NCI-H1694 (cell line): ENCODE results near the gene NPIPA1.
"Not testable (repeated sequence)": the region's sequence is repeated elsewhere in the genome, so short reads cannot be mapped to it uniquely, and the experiment has no call there.

ENCODE experiments used
- DNase-seq: peaks from one replicate; lab custom pipeline; 2025; lab: John Stamatoyannopoulos, UW

Gene NPIPA1

DNA sequence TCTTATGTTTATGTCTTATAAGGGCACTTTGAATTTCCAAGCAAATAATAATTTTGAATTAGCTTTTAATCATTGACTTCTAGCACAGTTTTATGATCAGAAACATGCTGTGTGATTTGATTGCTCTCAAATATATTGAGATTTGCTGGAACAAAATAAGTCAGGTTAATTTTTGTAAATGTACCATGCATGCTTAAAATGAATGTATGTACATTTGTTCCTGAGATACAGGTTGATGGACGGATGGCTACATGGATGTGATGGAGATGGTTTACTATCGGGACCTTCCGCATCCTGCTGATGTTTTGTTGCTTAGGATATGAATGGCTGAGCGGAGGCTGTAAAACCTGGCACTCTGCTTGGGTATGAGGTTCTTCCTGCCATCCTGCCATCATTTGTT lies at the start of gene NPIPA1:
Gene NPIPA1 (plus strand): TSS at position 301 of the 400 bp plus-strand sequence. CDS start 0 bp downstream, at position 301.
- not testable (repeated sequence) for DNase-seq

DNA sequence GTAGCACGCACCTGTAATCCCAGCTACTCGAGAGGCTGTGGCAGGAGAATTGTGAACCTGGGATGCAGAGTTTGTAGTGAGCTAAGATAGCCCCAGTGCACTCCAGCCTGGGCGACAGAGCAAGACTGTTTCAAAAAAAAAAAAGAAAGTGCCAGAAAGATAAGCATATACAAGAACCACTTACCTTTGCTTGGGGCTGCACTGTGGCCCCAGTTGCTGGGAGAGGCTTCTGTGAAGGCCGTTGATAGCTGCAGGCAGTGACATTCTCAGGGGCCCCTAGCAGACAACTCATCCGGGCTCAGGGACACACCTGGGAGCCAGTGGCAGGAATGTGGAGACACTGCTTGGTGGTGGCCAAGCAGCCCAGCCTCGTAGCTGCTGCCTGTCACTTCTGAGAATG lies 45.1 kb upstream of the NPIPA1 start:
- DNase-seq: not testable (repeated sequence)

DNA sequence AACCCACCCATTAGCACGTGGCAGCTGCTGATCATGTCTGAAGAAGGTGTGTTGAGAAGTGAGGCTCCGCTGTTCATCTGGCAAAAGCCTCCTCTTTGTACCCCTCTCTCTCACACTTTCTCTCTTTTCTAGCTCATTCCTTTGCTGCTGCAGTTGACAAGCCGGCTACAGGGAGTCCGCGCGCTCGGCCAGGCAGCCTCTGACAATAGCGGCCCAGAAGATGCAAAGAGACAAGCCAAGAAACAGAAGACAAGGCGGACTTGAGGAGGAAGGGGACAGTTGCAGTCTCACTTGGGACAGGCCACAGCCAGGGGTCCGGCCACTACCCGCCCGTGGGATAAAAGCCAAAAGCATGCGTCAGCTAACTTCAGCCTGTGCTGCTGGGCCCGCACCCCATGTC lies 41.9 kb upstream of the NPIPA1 start:
- DNase-seq: not testable (repeated sequence)

DNA sequence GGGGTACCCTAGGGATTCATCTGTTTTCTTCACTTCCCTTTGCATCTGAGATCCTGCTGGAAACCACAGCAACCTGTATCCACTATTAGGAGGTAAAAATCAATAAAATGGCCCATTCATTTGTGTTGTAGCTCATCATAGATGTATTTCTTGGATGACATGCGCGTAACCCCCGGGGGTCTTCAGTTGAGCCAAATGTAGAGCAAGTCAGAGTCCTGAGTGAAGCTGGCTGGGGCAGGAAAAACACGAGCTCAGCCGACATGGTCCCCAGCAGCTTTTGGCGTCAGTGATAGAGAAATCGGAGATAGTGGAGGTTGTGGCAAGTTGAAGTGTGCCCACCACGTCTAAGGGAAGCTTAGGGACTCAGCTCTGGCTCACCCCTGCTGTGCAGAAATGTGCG lies 41.2 kb upstream of the NPIPA1 start:
- DNase-seq: not testable (repeated sequence)

DNA sequence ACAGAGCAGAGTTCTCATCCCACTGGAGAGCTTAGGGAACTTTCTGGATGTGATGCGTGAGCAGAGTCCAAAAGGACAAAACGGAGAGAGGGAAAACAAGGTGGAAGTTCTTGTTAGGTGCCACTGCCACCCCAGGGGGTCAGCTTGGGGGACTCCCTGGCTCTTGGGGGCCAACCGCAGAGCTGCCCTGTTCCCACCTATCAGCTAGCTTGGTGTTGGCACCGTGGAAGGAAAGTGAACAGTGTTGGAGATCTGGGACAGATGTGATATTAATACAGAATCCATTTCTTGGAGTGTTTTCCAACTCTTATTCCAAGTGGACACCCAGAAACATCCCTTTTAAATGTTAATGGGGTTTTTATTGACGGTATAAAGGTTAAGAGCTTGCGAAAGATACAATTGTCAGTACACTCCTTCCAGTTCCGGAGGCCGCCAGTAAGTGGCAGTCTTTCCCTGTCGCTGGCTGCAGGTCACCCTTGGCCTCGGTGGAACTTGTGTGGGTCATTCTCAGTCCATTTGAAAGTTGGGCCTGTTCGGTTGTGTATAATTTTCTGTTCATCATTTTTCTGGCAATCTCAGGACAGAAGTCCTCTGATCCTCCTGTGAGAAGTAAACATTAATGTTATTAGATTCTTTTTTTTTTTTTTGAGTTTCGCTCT lies 40.1 kb upstream of the NPIPA1 start:
- not testable (repeated sequence) for DNase-seq

DNA sequence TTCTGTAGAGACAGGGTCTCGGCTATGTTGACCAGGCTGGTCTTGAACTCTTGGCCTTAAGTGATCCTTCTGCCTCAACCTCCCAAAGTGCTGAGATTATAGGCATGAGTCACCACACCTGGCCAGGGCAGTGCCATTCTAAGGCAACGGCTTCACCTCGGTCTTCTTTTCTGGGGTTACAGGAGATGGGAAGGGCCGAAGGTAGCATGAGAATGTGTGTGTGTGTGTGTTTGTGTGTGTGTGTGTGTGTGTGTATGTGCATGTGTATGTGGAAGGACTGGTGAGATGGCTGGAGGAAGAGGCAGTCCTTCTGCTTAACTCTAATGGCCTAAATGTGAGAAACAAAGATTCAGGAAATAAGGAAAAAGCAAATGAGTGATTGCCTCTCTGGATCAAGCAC lies 39.1 kb upstream of the NPIPA1 start:
- DNase-seq: not testable (repeated sequence)

DNA sequence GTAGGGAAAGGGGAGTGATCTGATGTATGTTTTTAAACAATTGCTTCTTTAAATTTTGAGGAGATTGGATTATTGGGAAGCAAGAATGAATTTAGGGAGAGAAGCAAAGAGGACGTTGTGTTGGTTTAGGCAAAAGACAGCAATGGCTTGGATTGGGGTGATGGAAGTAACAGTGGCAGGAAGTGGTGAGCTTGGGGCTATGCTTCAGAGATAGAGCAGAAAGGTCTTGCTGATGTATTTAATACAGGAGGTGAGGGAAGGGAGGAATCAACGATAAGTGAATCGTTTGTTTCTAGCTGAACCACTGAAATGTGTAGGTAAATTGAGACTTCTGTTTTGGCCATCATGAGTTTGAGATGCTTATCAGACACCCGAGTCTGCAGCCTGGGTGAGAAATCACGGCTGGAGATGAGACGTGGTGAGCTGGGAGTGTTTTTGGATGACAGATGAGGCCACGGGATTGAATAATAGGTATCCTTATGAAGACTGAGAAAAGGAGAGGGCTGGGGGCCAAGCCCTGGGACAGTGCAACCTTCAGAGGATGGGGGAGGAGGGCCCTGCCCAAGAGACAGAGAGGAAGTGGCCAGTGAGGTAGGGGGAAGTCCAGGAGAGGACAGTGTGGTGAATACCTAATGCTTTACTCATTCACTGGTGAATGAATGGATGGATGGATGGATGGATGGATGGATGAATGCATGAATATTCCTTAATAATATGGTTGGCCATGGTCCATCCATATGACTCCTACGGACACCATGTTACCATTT lies 33.9 kb upstream of the NPIPA1 start:
- DNase-seq: not testable (repeated sequence)

DNA sequence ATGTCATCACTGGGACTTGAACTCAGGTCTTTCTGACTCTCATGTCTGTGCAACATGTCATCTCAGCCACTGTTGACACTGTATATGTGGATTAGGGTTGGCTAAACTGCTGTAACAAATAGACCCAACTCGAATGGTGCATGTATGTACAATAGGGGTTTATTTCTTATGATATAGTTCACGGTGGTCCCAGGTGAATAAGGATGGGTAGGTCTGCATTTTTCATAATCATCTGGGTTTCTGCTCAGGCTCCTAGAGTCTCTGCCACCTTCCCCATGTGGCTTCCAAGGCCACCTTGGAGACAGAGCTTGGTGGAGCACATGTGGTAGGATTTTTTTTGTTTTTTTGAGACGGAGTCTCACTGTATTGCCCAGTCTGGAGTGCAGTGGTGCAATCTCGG lies 27.5 kb upstream of the NPIPA1 start:
- DNase-seq: not testable (repeated sequence)

DNA sequence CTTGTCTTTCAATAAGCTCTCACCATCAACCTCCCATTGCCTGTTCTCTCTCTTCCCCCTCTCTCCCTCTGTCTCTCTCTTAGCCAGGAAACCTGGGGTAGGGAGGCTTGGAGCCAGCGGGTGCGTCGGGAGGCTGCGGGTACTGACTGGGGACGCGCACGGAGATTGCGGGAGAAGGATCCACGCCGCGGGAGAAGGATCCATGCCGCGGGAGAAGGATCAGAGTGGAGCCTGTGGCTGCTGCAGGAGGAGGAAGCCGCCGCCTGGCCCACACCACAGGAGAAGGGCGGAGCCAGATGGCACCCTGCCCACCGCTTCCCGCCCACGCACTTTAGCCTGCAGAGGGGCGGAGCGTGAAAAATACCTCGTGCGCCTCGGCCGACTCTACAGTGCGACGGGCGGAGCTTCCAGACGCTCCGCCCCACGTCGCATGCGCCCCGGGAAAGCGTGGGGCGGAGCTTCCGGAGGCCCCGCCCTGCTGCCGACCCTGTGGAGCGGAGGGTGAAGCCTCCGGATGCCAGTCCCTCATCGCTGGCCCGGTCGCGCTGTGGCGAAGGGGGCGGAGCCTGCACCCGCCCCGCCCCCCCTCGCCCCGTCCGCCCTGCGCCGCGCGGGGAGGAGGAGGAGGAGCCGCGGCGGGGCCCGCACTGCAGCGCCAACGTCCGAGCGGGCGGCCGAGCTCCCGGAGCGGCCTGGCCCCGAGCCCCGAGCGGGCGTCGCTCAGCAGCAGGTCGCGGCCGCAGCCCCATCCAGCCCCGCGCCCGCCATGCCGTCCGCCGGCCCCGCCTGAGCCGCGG lies 26.2 kb upstream of the NPIPA1 start:
- not testable (repeated sequence) for DNase-seq

DNA sequence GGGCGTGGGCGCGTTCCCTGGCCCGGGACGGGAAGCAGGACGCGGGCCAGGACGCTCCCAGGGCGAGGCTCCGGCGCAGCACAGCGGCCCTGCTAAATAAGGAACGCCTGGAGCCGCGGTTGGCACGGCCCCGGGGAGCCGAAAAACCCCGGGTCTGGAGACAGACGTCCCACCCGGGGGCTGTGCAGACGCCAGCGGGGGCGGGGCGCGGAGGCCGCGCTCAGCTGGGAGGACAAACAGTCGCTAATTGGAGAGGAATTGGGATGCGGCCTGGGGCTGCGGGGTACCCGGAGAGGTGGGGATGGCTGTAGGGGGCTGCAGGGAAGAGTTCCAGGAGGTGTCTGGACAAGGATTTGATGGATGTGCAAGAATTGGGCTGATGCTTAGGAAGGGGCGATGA lies 25.3 kb upstream of the NPIPA1 start:
- DNase-seq: not testable (repeated sequence)

DNA sequence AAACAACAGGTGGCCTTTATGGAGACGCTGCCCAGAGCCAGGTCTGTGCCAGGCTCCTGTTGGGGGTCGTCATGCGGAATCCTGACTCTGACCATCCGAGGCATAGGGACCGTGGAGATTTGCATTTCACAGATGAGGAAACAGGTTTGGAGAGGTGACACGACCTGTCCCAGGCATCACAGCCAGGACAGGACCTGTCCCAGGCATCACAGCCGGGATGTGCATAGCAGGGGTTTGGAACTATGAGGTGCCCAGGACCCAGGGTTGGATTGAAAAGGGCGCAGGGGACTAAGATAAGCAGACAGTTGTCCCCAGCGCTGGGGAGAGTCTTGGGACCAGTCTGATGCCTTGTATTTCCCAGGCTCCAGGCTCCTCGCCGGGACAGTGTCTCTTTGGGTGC lies 24.7 kb upstream of the NPIPA1 start:
- not testable (repeated sequence) for DNase-seq

DNA sequence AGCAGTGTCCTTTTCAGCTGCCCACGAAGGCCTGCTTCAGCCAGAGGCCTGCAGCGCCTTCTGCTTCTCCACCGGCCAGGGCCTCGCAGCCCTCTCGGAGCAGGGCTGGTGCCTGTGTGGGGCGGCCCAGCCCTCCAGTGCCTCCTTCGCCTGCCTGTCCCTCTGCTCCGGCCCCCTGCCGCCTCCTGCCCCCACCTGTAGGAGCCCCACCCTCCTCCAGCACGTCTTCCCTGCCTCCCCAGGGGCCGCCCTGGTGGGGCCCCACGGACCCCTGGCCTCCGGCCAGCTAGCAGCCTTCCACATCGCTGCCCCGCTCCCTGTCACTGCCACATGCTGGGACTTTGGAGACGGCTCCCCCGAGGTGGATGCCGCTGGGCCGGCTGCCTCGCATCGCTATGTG lies 18.7 kb upstream of the NPIPA1 start:
- not testable (repeated sequence) for DNase-seq

DNA sequence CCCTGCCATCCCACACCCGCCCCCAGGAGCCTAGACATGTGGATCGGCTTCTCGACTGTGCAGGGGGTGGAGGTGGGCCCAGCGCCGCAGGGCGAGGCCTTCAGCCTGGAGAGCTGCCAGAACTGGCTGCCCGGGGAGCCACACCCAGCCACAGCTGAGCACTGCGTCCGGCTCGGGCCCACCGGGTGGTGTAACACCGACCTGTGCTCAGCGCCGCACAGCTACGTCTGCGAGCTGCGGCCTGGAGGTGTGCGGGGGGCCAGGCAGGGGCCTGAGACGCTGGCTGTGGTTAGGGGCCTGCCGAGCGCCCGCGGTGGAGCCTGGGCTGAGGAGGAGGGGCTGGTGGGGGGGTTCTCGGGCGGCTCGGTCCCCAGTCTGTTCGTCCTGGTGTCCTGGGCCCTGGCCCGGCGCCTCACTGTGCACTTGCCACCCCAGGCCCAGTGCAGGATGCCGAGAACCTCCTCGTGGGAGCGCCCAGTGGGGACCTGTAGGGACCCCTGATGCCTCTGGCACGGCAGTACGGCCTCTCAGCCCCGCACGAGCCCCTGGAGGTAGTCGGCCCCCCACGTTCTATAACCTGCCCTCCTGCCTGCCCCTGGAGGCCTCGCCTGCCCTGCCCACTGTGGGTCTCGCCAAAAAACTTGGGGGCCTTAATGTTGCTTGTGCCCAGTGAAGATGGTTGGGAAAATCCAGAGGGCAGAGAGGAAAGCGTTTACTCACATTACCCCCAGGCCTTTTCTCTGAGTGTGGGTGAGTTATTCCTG lies 17.2 kb upstream of the NPIPA1 start:
- not testable (repeated sequence) for DNase-seq

DNA sequence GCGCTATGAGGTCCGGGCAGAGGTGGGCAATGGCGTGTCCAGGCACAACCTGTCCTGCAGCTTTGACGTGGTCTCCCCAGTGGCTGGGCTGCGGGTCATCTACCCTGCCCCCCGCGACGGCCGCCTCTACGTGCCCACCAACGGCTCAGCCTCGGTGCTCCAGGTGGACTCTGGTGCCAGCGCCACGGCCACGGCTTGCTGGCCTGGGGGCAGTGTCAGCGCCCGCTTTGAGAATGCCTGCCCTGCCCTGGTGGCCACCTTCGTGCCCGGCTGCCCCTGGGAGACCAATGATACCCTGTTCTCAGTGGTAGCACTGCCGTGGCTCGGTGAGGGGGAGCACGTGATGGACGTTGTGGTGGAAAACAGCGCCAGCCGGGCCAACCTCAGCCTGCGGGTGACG lies 15.0 kb upstream of the NPIPA1 start:
- not testable (repeated sequence) for DNase-seq

DNA sequence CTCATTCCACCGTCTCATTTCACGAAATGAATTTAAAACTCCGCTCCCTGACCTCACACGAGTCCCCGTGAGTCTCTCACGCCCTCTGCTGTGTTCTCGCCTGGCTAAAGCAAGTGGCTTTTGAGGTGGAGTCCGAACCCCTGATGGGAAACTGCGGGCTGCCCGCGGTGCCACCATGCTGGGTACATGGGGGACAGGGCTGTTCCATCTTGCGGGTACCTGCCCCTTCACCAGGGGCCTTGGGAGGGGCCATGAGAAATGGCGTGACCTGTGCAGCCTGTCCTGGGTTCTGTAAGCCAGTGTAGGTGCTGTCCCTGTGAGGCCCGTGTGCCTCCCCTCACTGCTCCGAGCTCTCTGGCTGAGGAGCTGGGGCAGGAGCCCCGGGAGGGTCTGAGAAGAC lies 14.3 kb upstream of the NPIPA1 start:
- DNase-seq: not testable (repeated sequence)

DNA sequence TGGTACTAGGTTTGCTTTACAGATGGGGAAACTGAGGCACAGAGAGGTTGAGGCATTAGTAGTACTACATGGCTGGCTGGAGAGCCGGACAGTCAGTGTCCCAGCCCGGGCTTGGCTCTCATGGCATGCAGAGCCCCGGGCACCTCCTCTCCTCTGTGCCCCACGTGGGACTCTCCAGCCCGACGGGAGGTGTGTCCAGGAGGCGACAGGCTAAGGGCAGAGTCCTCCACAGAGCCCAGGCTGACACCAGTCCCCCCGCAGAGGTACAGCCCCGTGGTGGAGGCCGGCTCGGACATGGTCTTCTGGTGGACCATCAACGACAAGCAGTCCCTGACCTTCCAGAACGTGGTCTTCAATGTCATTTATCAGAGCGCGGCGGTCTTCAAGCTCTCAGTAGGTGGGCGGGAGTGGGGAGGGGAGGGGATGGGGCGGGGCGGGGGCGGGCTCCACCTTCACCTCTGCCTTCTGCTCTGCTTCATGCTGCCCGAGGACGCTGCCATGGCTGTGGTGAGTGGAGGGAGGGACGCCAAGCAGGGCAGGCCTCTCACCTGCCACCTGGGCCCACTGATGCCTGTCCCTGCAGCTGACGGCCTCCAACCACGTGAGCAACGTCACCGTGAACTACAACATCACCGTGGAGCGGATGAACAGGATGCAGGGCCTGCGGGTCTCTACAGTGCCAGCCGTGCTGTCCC lies 13.7 kb upstream of the NPIPA1 start:
- not testable (repeated sequence) for DNase-seq

DNA sequence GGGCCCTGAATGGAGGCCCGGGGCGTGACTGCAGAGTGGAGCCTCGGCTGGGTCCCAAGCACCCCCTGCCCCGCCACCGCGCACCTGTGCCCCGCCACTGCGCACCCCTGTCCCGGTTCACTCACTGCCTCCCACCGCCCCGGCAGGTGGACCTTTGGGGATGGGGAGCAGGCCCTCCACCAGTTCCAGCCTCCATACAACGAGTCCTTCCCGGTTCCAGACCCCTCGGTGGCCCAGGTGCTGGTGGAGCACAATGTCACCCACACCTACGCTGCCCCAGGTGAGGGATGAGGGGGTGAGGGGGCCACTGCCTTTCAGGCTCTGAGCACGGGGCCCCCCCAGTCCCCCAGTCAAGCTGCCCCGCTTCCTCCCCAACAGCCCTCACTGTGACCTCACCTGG lies 12.9 kb upstream of the NPIPA1 start:
- not testable (repeated sequence) for DNase-seq

DNA sequence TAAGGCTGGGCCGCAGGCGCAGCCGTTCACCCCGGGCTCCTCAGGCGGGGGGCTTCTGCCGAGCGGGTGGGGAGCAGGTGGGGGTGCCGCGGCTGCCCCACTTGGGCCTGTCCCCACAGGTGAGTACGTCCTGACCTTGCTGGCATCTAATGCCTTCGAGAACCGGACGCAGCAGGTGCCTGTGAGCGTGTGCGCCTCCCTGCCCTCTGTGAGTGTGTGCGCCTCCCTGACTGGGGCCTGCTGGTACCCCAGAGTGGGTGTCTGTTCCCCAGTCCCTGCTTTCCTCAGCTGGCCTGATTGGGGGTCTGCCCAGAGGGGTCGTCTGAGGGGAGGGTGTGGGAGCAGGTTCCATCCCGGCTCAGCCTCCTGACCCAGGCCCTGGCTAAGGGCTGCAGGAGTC lies 12.3 kb upstream of the NPIPA1 start:
- not testable (repeated sequence) for DNase-seq

DNA sequence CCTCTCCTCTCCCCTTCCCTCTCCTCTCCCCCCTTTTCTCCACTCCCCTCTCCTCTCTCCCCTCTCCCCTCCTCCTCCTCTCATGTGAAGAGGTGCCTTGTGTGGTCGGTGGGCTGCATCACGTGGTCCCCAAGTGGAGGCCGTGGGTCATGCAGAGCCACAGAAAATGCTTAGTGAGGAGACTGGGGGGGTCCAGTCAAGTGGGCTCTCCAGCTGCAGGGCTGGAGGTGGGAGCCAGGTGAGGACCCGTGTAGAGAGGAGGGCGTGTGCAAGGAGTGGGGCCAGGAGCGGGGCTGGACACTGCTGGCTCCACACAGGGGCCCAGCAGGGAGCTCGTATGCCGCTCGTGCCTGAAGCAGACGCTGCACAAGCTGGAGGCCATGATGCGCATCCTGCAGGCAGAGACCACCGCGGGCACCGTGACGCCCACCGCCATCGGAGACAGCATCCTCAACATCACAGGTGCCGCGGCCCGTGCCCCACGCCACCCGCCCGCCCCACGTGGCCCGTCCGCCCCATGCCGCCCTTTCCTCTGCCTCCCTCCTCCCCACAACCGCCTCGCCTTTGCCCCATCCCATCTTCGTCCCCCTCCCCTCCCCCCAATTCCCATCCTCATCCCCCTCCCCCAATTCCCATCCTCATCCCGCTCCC lies 9.1 kb upstream of the NPIPA1 start:
- not testable (repeated sequence) for DNase-seq

DNA sequence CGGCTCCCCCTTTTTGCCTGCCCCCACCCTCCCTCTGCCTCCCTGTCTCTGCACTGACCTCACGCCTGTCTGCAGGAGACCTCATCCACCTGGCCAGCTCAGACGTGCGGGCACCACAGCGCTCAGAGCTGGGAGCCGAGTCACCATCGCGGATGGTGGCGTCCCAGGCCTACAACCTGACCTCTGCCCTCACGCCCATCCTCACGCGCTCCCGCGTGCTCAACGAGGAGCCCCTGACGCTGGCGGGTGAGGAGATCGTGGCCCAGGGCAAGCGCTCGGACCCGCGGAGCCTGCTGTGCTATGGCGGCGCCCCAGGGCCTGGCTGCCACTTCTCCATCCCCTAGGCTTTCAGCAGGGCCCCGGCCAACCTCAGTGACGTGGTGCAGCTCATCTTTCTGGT lies 8.1 kb upstream of the NPIPA1 start:
- DNase-seq: not testable (repeated sequence)

DNA sequence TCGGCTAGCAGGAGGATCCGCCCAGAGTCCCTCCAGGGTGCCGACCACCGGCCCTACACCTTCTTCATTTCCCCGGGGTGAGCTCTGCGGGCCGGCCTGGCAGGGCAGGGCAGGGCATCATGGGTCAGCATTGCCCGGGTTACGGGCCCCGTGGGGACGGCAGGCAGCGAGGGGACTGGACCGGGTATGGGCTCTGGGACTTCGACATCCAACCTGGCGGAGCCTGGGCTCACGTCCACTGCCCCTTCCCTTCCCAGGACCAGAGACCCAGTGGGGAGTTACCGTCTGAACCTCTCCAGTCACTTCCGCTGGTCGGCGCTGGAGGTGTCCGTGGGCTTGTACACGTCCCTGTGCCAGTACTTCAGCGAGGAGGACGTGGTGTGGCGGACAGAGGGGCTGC lies 7.0 kb upstream of the NPIPA1 start:
- not testable (repeated sequence) for DNase-seq
